ENCODE data around the gene ESRP2.

The ESRP2 gene

GRCh38 chr16:68237243-68238028 lies 1.5 kb upstream of the ESRP2 start:
- peak; percentile 99 for DNase-seq (ENCODE audit: low spot score)

- DNase-seq (ENCODE audit: low spot score), result no peak
These were observed 907 bp upstream of the ESRP2 start for GRCh38 chr16:68236826-68237242.

GRCh38 chr16:68236137-68236825 lies 354 bp upstream of the ESRP2 start:
- DNase-seq (ENCODE audit: low spot score), result peak; percentile 72

GRCh38 chr16:68235108-68235886 lies 630 bp downstream of the ESRP2 start:
- DNase-seq (ENCODE audit: low spot score), result peak; percentile 55

- peak; percentile 51 for DNase-seq (ENCODE audit: low spot score)
These were observed 1.5 kb downstream of the ESRP2 start for GRCh38 chr16:68234188-68235107.

GRCh38 chr16:68233835-68234187 lies 2.1 kb downstream of the ESRP2 start:
- no peak for DNase-seq (ENCODE audit: low spot score)

- no peak for DNase-seq (ENCODE audit: low spot score)
These were observed 2.7 kb downstream of the ESRP2 start for GRCh38 chr16:68233085-68233834.

GRCh38 chr16:68232335-68232734 lies 3.6 kb downstream of the ESRP2 start:
- DNase-seq (ENCODE audit: low spot score), result no peak

GRCh38 chr16:68231384-68232136 lies 4.4 kb downstream of the ESRP2 start:
- DNase-seq (ENCODE audit: low spot score), result no peak

GRCh38 chr16:68230956-68231355 lies 5.0 kb downstream of the ESRP2 start:
- DNase-seq (ENCODE audit: low spot score), result no peak

- DNase-seq (ENCODE audit: low spot score), result no peak
These were observed 5.8 kb downstream of the ESRP2 start for GRCh38 chr16:68230176-68230571.

GRCh38 chr16:68229431-68230175 lies 6.3 kb downstream of the ESRP2 start:
- peak; percentile 72 for DNase-seq (ENCODE audit: low spot score)

GRCh38 chr16:68228652-68229051 lies 7.3 kb downstream of the ESRP2 start:
- DNase-seq (ENCODE audit: low spot score), result no peak

- no peak for DNase-seq (ENCODE audit: low spot score)
These were observed 7.9 kb downstream of the ESRP2 start for GRCh38 chr16:68227850-68228553.

- no peak for DNase-seq (ENCODE audit: low spot score)
These were observed 8.6 kb downstream of the ESRP2 start for GRCh38 chr16:68227183-68227793.

- DNase-seq (ENCODE audit: low spot score), result no peak
These were observed 9.8 kb downstream of the ESRP2 start for GRCh38 chr16:68226116-68226515.

GRCh38 chr16:68223072-68223471 lies 12.9 kb downstream of the ESRP2 start:
- DNase-seq (ENCODE audit: low spot score), result no peak

GRCh38 chr16:68219725-68220351 lies 16.1 kb downstream of the ESRP2 start:
- DNase-seq (ENCODE audit: low spot score), result no peak
